Loucy (cell line): ENCODE measurements around the gene TBC1D22A.

ENCODE experiments used
- H2AFZ ChIP-seq: fragments of 200-600 bp; sonication (generic); 2 replicates; pipeline ENCODE4 v1.6.0; 2016; ENCODE audit warnings: antibody characterized with exemption, mild to moderate bottlenecking, low read length, moderate library complexity
- H3F3A ChIP-seq: fragments of 200-600 bp; 2 replicates; pipeline ENCODE4 v1.6.0; 2016; ENCODE audit warnings: antibody characterized with exemption, low read depth, mild to moderate bottlenecking
- H3K27me3 ChIP-seq: fragments of 200-600 bp; sonication (generic); 2 replicates; pipeline ENCODE4 v1.6.1; 2014; ENCODE audit warnings: low read length, mild to moderate bottlenecking; ENCODE audit not compliant: insufficient read depth, poor library complexity, severe bottlenecking
- H3K36me3 ChIP-seq: fragments of 200-600 bp; sonication (generic); 2 replicates; pipeline ENCODE4 v1.6.1; 2016; ENCODE audit warnings: low read length; ENCODE audit not compliant: insufficient read depth
- H3K4me1 ChIP-seq: fragments of 200-600 bp; sonication (generic); 2 replicates; pipeline ENCODE4 v1.5.1; 2014; ENCODE audit warnings: low read length, mild to moderate bottlenecking; ENCODE audit not compliant: insufficient read depth, poor library complexity, severe bottlenecking
- H3K4me2 ChIP-seq: fragments of 200-600 bp; sonication (generic); 2 replicates; pipeline ENCODE4 v1.6.0; 2014; ENCODE audit warnings: antibody characterized with exemption, low read length, low read depth, mild to moderate bottlenecking; ENCODE audit not compliant: poor library complexity, severe bottlenecking
- H3K4me3 ChIP-seq: fragments of 200-600 bp; sonication (generic); 2 replicates; pipeline ENCODE4 v1.5.1; 2014; ENCODE audit warnings: low read length, mild to moderate bottlenecking, mixed read lengths; ENCODE audit not compliant: poor library complexity, severe bottlenecking
- H3K79me2 ChIP-seq: fragments of 200-600 bp; sonication (generic); 2 replicates; pipeline ENCODE4 v1.6.1; 2014; ENCODE audit warnings: low read length; ENCODE audit not compliant: insufficient read depth
- H3K9ac ChIP-seq: fragments of 200-600 bp; sonication (generic); 2 replicates; pipeline ENCODE4 v1.6.0; 2014; ENCODE audit warnings: mild to moderate bottlenecking, low read depth, low read length, moderate library complexity; ENCODE audit not compliant: poor library complexity, severe bottlenecking
- H3K9me2 ChIP-seq: fragments of 200-600 bp; sonication (generic); replicated peaks from 2 replicates; pipeline ENCODE4 v1.6.1; 2016; ENCODE audit warnings: low read depth, low read length, mixed read lengths
- H3K9me3 ChIP-seq: fragments of 200-600 bp; sonication (generic); 2 replicates; pipeline ENCODE4 v1.6.1; 2014; ENCODE audit warnings: mild to moderate bottlenecking, antibody characterized with exemption, low read length, low read depth; ENCODE audit not compliant: insufficient read depth
- H4K20me1 ChIP-seq: fragments of 200-600 bp; sonication (generic); 2 replicates; pipeline ENCODE4 v1.6.0; 2014; ENCODE audit warnings: antibody characterized with exemption, low read length, mild to moderate bottlenecking; ENCODE audit not compliant: insufficient read depth, poor library complexity, severe bottlenecking
- EZH2phosphoT487 ChIP-seq: fragments of 200-600 bp; IDR thresholded peaks from 2 replicates; pipeline ENCODE4 v1.6.1; 2018; ENCODE audit warnings: antibody characterized with exemption, mild to moderate bottlenecking, moderate library complexity, borderline replicate concordance
- TF ChIP-seq, protein P1 (sequence below): fragments of 200-600 bp; sonication (generic); conservative IDR thresholded peaks from 2 replicates; pipeline ENCODE4 v1.5.1; 2014; ENCODE audit warnings: mild to moderate bottlenecking, antibody characterized with exemption, low read length

TBC1D22A gene

DNA sequence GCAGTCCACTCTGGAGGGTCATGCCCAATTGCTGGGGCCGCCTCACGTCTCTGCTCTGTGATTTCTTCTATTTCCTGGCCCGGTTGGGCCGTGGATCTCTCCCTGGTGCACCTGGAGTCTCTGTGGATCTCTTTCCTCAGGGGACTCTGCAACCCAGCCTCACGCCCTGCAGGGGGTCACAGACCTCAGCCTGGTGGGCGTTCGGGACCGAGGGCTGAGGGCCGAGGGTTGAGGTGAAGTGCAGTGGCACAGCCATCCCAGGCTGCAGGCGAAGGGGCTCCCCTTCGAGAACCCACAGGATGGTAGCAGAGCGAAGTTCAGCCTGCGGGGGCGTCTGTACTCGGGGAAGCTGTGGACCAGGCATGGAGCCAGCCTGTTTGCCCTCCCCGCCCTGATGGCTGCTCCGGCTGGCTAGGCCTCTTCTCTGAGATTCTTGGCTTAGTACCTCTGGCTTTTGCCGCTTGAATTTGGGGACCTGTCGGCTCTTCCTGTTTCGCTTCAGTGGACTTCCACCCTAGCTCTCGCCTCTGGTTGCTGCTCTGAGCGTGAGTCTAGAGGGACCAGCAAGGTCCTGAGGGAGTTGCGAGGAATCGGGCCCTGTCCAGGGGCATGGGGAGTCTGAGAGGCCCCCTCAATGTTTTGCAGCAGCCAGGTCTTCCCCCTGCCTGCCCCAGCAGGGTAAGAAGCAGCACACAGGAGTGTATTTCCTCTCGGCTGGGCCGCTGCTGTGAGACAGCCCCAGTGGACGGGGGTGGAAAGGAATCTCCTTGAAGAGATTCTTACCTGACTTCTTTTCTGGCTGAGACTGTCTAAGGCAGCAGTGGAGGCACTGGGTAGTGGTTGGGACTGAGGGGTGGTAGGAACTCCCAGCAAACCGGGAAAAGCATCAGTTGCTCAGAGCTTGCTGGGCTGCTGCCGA lies 140.8 kb downstream of the TBC1D22A start:
- TF ChIP-seq, protein P1, sequence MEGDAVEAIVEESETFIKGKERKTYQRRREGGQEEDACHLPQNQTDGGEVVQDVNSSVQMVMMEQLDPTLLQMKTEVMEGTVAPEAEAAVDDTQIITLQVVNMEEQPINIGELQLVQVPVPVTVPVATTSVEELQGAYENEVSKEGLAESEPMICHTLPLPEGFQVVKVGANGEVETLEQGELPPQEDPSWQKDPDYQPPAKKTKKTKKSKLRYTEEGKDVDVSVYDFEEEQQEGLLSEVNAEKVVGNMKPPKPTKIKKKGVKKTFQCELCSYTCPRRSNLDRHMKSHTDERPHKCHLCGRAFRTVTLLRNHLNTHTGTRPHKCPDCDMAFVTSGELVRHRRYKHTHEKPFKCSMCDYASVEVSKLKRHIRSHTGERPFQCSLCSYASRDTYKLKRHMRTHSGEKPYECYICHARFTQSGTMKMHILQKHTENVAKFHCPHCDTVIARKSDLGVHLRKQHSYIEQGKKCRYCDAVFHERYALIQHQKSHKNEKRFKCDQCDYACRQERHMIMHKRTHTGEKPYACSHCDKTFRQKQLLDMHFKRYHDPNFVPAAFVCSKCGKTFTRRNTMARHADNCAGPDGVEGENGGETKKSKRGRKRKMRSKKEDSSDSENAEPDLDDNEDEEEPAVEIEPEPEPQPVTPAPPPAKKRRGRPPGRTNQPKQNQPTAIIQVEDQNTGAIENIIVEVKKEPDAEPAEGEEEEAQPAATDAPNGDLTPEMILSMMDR, result no peak
- no peak for TF ChIP-seq EZH2phosphoT487
- no peaks in the 10 kb centered on the region for H3K4me1 ChIP-seq
- no peak overlapping the region for H2AFZ ChIP-seq
- peaks cover 16% of the 10 kb centered on the region; the same call in 1 of the 2 replicates for H3K36me3 ChIP-seq
- no peak overlapping the region for H3K4me3 ChIP-seq
- H4K20me1 ChIP-seq, result no peaks in the 10 kb centered on the region
- H3K9me3 ChIP-seq, result no peaks in the 10 kb centered on the region
- H3F3A ChIP-seq, result no peaks in the 10 kb centered on the region
- no peaks in the 10 kb centered on the region; the same call in 1 of the 2 replicates for H3K79me2 ChIP-seq
- H3K9ac ChIP-seq, result no peak overlapping the region
- H3K27me3 ChIP-seq, result no peaks in the 10 kb centered on the region
- H3K4me2 ChIP-seq, result no peak overlapping the region
- no peaks in the 10 kb centered on the region for H3K9me2 ChIP-seq

DNA sequence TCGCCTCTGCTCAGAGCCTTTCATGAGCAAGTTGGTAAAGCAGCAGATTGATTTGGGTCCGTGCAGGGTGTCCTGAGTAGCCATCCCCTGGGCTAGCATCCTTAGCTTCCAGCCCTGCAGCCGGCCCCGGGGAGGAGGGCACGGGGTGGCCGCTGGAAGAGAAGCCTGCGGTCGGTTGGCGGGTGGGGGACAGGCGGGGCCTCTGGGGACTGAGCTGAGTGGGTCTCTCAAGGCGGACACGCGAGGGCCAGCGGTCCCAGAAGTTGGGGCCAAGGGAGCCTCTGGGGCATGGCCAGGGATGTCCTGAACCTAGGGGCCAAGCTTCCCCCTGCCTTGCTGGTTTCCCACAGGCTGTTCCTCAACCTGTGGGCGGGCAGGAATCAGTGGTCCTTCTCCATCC lies 143.0 kb downstream of the TBC1D22A start:
- H3K27me3 ChIP-seq, result no peaks in the 10 kb centered on the region
- H3K79me2 ChIP-seq, result no peaks in the 10 kb centered on the region
- H4K20me1 ChIP-seq, result no peaks in the 10 kb centered on the region
- H3K4me2 ChIP-seq, result no peak overlapping the region
- no peaks in the 10 kb centered on the region for H3F3A ChIP-seq
- H2AFZ ChIP-seq, result no peak overlapping the region
- TF ChIP-seq EZH2phosphoT487, result no peak
- TF ChIP-seq, protein P1, result no peak
- H3K4me1 ChIP-seq, result no peaks in the 10 kb centered on the region
- no peaks in the 10 kb centered on the region for H3K9me2 ChIP-seq
- no peaks in the 10 kb centered on the region for H3K9me3 ChIP-seq
- no peak overlapping the region for H3K9ac ChIP-seq
- H3K36me3 ChIP-seq, result peaks cover 16% of the 10 kb centered on the region; the same call in 1 of the 2 replicates
- no peak overlapping the region for H3K4me3 ChIP-seq

DNA sequence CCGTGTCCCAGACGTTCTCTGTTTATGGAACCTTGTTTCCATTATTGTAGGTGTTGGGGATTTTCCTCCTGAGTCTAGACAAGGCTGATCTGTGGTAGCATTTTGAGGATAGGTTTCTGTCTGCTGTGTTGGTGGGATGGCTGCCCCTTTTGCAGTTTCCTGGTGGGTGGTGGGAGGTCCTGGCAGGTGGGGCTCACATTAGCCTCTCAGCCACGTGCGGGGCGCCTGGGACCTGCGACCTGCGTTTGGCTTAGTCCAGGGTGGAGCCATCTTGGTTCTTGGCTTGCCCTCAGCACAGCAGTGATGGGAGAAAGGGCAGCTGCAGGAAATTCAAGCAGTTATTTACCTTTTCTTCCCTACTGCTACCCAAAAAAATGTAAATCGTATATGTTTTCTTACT lies 143.4 kb downstream of the TBC1D22A start:
- TF ChIP-seq, protein P1, result no peak
- no peak for TF ChIP-seq EZH2phosphoT487
- Histone ChIP-seq H3K9me2 (no peaks in the 10 kb centered on the region), H3K4me3 (no peak overlapping the region), H3K79me2 (no peaks in the 10 kb centered on the region), H3K9ac (no peak overlapping the region), H3F3A (no peaks in the 10 kb centered on the region), H3K9me3 (no peaks in the 10 kb centered on the region), H3K4me2 (no peak overlapping the region), H3K27me3 (no peaks in the 10 kb centered on the region), H3K4me1 (no peaks in the 10 kb centered on the region), H3K36me3 (peaks cover 16% of the 10 kb centered on the region; the same call in 1 of the 2 replicates), H4K20me1 (no peaks in the 10 kb centered on the region), H2AFZ (no peak overlapping the region)
